ENCODE data around the gene ABHD17A.
A peak's percentile ranks its signal among the peaks of the same experiment; 100 is the strongest.

DNA sequence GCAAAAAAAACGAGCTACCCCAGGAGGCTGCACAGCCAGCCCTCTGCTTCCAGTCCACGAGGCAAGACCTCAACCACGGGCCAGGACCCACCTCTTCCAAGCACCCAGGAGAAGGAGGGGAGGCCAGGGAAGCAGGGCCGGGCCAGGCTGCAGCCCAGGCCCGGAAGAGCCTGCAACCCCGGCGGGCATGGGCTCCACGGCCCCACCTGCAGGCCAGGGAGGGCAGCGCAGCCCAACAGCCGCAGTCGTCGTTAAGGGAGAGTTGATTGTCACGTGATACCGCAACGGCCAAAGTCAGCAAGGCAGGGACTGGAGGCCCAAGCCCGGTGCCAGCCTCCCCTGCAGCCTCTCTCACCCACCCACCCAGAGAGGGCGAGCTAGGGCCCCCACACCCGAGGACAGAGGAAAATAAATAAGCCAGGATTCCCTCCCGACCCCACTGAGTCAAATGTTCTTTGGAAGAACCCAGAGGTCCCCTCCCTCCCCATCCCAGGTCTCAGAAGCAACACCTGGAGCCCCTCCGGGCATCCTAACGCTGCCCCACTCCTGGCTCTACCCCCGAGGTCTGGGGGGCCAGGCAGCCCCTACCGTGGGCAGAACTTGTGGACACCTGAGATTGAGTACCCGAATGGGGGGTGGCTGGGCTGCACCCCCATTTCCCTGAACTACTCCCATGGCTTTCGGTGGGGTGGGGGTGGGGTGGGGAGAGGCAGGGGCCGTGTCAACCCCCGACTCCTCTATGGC is 31.8 kb downstream of the ABHD17A start:
- TF ChIP-seq ZBTB21 (CRISPR knock-in tag; IDR thresholded peaks at IDR 0.05; ENCODE audit: borderline replicate concordance) (no peak), MLX (CRISPR knock-in tag; IDR thresholded peaks at IDR 0.05) (no peak), CREM (CRISPR knock-in tag; IDR thresholded peaks at IDR 0.05) (no peak), FOXP1 (CRISPR knock-in tag; IDR thresholded peaks at IDR 0.05; ENCODE audit: borderline replicate concordance) (no peak), SMAD3 (CRISPR knock-in tag; IDR thresholded peaks at IDR 0.05; ENCODE audit: borderline replicate concordance) (no peak), IRF2 (CRISPR knock-in tag; IDR thresholded peaks at IDR 0.05; ENCODE audit: borderline replicate concordance, low read depth) (no peak), TP53 (CRISPR knock-in tag; IDR thresholded peaks at IDR 0.05) (no peak), ZNF263 (CRISPR knock-in tag; IDR thresholded peaks at IDR 0.05; ENCODE audit: low read depth) (no peak), ZNF138 (CRISPR knock-in tag; conservative IDR thresholded peaks at IDR 0.05) (no peak), HMGXB4 (CRISPR knock-in tag; IDR thresholded peaks at IDR 0.05) (peak; percentile 45; the same call in 1 of the 2 replicates)
- TF ChIP-seq, protein P1, sequence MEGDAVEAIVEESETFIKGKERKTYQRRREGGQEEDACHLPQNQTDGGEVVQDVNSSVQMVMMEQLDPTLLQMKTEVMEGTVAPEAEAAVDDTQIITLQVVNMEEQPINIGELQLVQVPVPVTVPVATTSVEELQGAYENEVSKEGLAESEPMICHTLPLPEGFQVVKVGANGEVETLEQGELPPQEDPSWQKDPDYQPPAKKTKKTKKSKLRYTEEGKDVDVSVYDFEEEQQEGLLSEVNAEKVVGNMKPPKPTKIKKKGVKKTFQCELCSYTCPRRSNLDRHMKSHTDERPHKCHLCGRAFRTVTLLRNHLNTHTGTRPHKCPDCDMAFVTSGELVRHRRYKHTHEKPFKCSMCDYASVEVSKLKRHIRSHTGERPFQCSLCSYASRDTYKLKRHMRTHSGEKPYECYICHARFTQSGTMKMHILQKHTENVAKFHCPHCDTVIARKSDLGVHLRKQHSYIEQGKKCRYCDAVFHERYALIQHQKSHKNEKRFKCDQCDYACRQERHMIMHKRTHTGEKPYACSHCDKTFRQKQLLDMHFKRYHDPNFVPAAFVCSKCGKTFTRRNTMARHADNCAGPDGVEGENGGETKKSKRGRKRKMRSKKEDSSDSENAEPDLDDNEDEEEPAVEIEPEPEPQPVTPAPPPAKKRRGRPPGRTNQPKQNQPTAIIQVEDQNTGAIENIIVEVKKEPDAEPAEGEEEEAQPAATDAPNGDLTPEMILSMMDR (IDR thresholded peaks at IDR 0.05), result peak; percentile 90
